B cell (primary cell): Measurements from ENCODE around the gene DDX20.

Experiments
- CTCF ChIP-seq: fragments of 200-600 bp; IDR thresholded peaks from one replicate; pipeline ENCODE4 v1.8.0; 2022; ENCODE audit warnings: antibody characterized with exemption, mild to moderate bottlenecking
- EZH2 ChIP-seq: IDR thresholded peaks from 2 replicates; pipeline ENCODE4 v1.6.1; 2012; ENCODE audit warnings: borderline replicate concordance, low read depth, mild to moderate bottlenecking, moderate library complexity, low read length; ENCODE audit not compliant: insufficient read depth, poor library complexity, severe bottlenecking

- TF ChIP-seq CTCF (no peak), EZH2 (no peak)
These were observed 36.5 kb downstream of the DDX20 start for GRCh38 chr1:111792249-111792648.
